Measurements from ENCODE around the gene RMI2.
A peak's percentile ranks its signal among the peaks of the same experiment; 100 is the strongest.

DNA sequence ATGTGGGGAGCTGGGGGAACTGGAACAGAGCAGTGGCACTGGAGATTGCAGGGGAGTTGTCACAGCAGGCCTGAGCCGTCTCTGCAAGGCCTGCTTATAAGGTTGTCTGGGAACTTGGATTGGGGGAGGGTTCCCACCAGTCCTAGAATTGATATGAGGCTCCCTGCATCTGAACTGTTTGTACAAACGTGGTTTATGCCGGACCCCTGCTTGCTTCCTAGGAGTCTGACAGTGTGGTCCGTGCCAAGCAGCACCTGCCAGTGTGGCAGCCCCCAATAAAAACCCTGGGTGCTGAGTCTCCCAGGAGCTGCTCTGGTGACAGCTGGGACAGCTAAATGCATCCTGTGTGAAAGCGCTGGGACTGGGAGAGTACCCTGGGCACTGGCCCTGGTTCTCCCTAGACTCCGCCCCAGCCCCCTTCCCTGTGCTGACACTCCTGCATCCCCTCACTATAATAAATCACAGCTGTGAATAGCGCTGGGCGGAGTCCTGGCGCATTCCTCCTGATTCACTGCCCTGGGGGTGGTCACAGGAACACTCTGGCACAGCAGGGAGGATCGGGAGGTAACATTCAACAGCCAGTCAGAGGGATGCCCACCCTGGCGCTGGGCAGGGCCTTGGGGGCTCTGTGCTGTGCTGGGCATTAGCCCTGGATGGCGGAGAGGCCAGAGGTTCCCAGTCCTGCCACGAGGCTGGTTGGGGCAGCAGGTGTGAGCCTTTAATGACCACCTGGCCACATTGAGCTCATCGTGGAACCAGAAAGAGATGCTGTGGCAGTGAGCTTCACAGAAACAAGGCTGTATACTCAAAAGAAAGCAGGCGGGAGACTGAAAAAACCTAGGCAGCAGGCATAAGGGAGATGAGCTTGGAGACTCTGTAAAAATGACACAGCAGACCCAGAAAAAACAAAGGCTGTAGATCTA is 45.6 kb downstream of the RMI2 start:
- TF ChIP-seq, protein P1, sequence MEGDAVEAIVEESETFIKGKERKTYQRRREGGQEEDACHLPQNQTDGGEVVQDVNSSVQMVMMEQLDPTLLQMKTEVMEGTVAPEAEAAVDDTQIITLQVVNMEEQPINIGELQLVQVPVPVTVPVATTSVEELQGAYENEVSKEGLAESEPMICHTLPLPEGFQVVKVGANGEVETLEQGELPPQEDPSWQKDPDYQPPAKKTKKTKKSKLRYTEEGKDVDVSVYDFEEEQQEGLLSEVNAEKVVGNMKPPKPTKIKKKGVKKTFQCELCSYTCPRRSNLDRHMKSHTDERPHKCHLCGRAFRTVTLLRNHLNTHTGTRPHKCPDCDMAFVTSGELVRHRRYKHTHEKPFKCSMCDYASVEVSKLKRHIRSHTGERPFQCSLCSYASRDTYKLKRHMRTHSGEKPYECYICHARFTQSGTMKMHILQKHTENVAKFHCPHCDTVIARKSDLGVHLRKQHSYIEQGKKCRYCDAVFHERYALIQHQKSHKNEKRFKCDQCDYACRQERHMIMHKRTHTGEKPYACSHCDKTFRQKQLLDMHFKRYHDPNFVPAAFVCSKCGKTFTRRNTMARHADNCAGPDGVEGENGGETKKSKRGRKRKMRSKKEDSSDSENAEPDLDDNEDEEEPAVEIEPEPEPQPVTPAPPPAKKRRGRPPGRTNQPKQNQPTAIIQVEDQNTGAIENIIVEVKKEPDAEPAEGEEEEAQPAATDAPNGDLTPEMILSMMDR (tag by site-specific recombination; IDR thresholded peaks at IDR 0.05): no peak
- TF ChIP-seq ZNF140 (tag by site-specific recombination; IDR thresholded peaks at IDR 0.05) (no peak), ZNF707 (tag by site-specific recombination; IDR thresholded peaks at IDR 0.05) (no peak), ZEB2 (tag by site-specific recombination; IDR thresholded peaks at IDR 0.05) (no peak), ZNF621 (tag by site-specific recombination; IDR thresholded peaks at IDR 0.05) (no peak), ZNF311 (tag by site-specific recombination; IDR thresholded peaks at IDR 0.05; ENCODE audit: borderline replicate concordance) (no peak), ZNF571 (tag by site-specific recombination; IDR thresholded peaks at IDR 0.05) (no peak), SP2 (tag by site-specific recombination; IDR thresholded peaks at IDR 0.05) (0 out of 2 replicates have a peak, but pooled peaks have one; percentile 15), EGR2 (tag by site-specific recombination; IDR thresholded peaks at IDR 0.05; ENCODE audit: low read depth) (no peak)
